ENCODE results near the gene PLCXD3. TPM values are rescaled to one million over a fixed set of nuclear protein-coding genes. Genes with fewer than 3 reads are reported as not detected.
"Not testable (repeated sequence)": the region's sequence is repeated elsewhere in the genome, so short reads cannot be mapped to it uniquely, and the experiment has no call there.

Gene PLCXD3
- polyA plus RNA-seq, 4 donors = 0.27 to 4.4 (median 1.1) TPM

DNA sequence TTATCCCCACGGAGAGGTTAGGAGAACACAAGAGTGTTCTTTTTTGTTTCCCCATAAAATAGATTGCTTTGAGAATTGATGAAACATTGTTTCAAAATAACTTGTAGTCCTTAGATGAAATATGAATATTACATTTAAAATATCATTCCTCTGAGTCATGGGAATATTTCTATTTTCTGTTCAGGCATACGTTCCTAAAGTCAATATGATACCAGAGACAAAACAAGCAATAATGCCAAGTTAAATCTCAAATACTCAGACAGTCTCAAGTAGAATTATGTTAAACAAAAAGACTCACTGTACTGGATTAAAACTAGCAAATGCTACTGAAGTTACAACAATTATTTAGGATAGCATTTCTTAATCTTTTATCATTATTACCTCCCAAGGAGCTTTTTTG is 185.3 kb downstream of the PLCXD3 start:
- Histone ChIP-seq H3K4me3 (ENCODE audit: low read depth in 1 of 3, low read length in 3 of 3) (no peak overlapping the region), H3K27me3 (ENCODE audit: control insufficient read depth in 3 of 3, insufficient read depth in 3 of 3, low read length in 3 of 3) (no peaks in the 10 kb centered on the region), H3K27ac (ENCODE audit: low read depth in 1 of 3, low read length in 2 of 3) (no peak overlapping the region), H3K36me3 (ENCODE audit: control insufficient read depth in 3 of 3, insufficient read depth in 2 of 3, low read depth in 1 of 3, low read length in 3 of 3) (no peaks in the 10 kb centered on the region), H3K9me3 (ENCODE audit: control insufficient read depth in 2 of 2, insufficient read depth in 1 of 2, low read depth in 1 of 2, low read length in 1 of 2) (no peaks in the 10 kb centered on the region), H3K4me1 (ENCODE audit: control insufficient read depth in 3 of 3, insufficient read depth in 2 of 3, low read depth in 1 of 3, low read length in 2 of 3) (no peaks in the 10 kb centered on the region)
- DNase-seq (no peak), FAIRE-seq (no peak)
- WGBS, 3 donors = 68 to 84% (median 68%) methylated on average over 2 of the region's 2 CpGs

DNA sequence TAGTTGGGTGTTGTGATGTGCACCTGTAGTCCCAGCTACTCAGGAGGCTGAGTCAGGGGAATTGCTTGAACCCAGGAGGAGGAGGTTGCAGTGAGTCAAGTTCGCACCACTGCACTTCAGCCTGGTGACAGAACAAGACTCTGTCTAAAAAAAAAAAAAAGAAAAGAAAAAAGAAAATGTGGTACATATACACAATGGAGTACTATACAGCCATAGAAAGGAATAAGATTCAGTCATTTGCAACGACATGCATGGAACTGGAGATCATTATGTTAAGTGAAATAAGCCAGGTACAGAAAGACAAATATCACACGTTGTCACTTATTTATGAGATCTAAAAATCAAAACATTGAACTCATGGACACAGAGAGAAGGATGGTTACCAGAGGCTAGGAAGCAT is 187.6 kb downstream of the PLCXD3 start:
- H3K9me3 ChIP-seq (ENCODE audit: control insufficient read depth in 2 of 2, insufficient read depth in 1 of 2, low read depth in 1 of 2, low read length in 1 of 2); H3K27me3 ChIP-seq (ENCODE audit: control insufficient read depth in 3 of 3, insufficient read depth in 3 of 3, low read length in 3 of 3); H3K4me3 ChIP-seq (ENCODE audit: low read depth in 1 of 3, low read length in 3 of 3); DNase-seq; FAIRE-seq; H3K4me1 ChIP-seq (ENCODE audit: control insufficient read depth in 3 of 3, insufficient read depth in 2 of 3, low read depth in 1 of 3, low read length in 2 of 3); H3K36me3 ChIP-seq (ENCODE audit: control insufficient read depth in 3 of 3, insufficient read depth in 2 of 3, low read depth in 1 of 3, low read length in 3 of 3); H3K27ac ChIP-seq (ENCODE audit: low read depth in 1 of 3, low read length in 2 of 3): not testable (repeated sequence)
- WGBS, 3 donors = 71 to 84% (median 75%) methylated on average over 3 of the region's 3 CpGs

DNA sequence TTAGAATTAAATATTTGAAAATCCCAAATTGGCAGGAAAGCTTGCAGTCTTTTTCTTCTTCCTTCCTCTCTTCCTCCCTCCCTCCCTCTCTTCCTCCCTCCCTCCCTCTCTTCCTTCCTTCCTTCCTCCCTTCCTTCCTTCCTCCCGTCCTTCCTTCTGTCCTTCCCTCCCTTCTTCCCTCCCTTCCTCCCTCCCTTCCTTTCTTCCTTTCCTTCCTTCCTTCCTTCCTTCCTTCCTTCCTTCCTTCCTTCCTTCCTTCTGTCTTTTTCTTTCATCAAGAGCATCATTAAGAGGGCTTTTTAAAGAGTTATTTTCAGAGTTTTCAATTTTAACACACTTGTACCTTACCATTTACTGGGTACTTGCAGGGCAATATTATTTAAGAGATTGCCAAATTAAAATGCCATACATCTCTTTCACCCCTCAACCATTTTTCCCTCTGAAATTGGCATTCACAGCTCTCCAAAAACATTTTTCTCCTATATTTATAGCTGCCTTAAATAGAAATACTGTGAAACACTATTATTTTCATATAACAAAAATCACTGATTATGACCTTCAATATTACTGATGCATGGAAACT is 197.8 kb downstream of the PLCXD3 start:
- Histone ChIP-seq H3K36me3 (ENCODE audit: control insufficient read depth in 3 of 3, insufficient read depth in 2 of 3, low read depth in 1 of 3, low read length in 3 of 3) (no peaks in the 10 kb centered on the region), H3K4me3 (ENCODE audit: low read depth in 1 of 3, low read length in 3 of 3) (no peak overlapping the region), H3K27me3 (ENCODE audit: control insufficient read depth in 3 of 3, insufficient read depth in 3 of 3, low read length in 3 of 3) (no peaks in the 10 kb centered on the region), H3K4me1 (ENCODE audit: control insufficient read depth in 3 of 3, insufficient read depth in 2 of 3, low read depth in 1 of 3, low read length in 2 of 3) (no peaks in the 10 kb centered on the region), H3K9me3 (ENCODE audit: control insufficient read depth in 2 of 2, insufficient read depth in 1 of 2, low read depth in 1 of 2, low read length in 1 of 2) (peaks cover 0 to 5% of the 10 kb centered on the region in 2 donors), H3K27ac (ENCODE audit: low read depth in 1 of 3, low read length in 2 of 3) (no peak overlapping the region)
- FAIRE-seq = no peak
- WGBS, 3 donors = 57 to 86% (median 67%) methylated on average over 1 of the region's 1 CpG
- no peak for DNase-seq

DNA sequence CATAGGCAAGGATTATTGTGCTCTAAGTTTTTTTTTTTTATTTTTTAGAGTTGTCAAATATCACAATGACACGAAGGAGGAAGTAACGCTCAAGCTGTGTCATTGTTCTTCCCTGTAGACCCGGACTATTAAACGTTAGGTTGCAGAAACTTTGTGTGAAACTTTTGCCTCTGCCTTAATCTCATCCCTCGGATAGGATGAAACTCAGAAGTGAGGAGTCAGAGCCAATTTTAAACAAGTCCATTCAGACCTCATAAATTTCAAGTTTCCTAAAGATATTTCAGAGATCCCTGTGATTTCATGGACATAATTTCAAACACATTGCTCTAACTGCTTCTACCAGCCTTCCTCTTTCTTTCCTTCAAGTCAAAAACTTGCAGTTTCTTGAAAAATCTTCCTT is 198.3 kb downstream of the PLCXD3 start:
- DNase-seq = no peak
- 79 to 84% (median 81%) methylated on average over 5 of the region's 5 CpGs for WGBS, 3 donors
- H3K4me3 ChIP-seq (ENCODE audit: low read depth in 1 of 3, low read length in 3 of 3) = no peak overlapping the region
- no peaks in the 10 kb centered on the region for H3K4me1 ChIP-seq (ENCODE audit: control insufficient read depth in 3 of 3, insufficient read depth in 2 of 3, low read depth in 1 of 3, low read length in 2 of 3)
- H3K9me3 ChIP-seq (ENCODE audit: control insufficient read depth in 2 of 2, insufficient read depth in 1 of 2, low read depth in 1 of 2, low read length in 1 of 2) = peaks cover 0 to 4% of the 10 kb centered on the region in 2 donors
- H3K36me3 ChIP-seq (ENCODE audit: control insufficient read depth in 3 of 3, insufficient read depth in 2 of 3, low read depth in 1 of 3, low read length in 3 of 3) = no peaks in the 10 kb centered on the region
- FAIRE-seq = no peak
- H3K27ac ChIP-seq (ENCODE audit: low read depth in 1 of 3, low read length in 2 of 3) = no peak overlapping the region
- H3K27me3 ChIP-seq (ENCODE audit: control insufficient read depth in 3 of 3, insufficient read depth in 3 of 3, low read length in 3 of 3) = no peaks in the 10 kb centered on the region

DNA sequence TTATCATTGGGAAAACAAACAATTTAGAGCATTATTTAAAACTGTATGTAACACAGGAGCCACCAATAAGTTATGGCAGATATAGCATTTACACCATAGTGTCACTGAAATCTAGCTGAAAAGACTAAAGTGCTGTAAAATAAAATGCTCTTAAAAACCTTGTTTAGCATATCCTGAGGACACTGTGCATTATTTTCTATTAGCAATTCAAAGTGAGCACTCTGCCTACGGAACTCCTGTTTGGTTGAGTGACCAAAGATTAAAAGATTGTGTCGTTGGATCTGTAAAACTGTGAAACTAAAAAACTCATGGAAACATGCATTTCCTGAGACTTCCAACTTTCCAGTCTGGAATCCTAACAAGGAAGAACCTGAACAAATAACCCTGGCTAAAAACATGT is 201.1 kb downstream of the PLCXD3 start:
- Histone ChIP-seq H3K27ac (ENCODE audit: low read depth in 1 of 3, low read length in 2 of 3) (no peak overlapping the region), H3K9me3 (ENCODE audit: control insufficient read depth in 2 of 2, insufficient read depth in 1 of 2, low read depth in 1 of 2, low read length in 1 of 2) (no peaks in the 10 kb centered on the region), H3K4me3 (ENCODE audit: low read depth in 1 of 3, low read length in 3 of 3) (no peak overlapping the region), H3K27me3 (ENCODE audit: control insufficient read depth in 3 of 3, insufficient read depth in 3 of 3, low read length in 3 of 3) (no peaks in the 10 kb centered on the region), H3K36me3 (ENCODE audit: control insufficient read depth in 3 of 3, insufficient read depth in 2 of 3, low read depth in 1 of 3, low read length in 3 of 3) (no peaks in the 10 kb centered on the region), H3K4me1 (ENCODE audit: control insufficient read depth in 3 of 3, insufficient read depth in 2 of 3, low read depth in 1 of 3, low read length in 2 of 3) (no peaks in the 10 kb centered on the region)
- FAIRE-seq = no peak
- WGBS, 3 donors = 72 to 87% (median 81%) methylated on average over 2 of the region's 2 CpGs
- no peak for DNase-seq

DNA sequence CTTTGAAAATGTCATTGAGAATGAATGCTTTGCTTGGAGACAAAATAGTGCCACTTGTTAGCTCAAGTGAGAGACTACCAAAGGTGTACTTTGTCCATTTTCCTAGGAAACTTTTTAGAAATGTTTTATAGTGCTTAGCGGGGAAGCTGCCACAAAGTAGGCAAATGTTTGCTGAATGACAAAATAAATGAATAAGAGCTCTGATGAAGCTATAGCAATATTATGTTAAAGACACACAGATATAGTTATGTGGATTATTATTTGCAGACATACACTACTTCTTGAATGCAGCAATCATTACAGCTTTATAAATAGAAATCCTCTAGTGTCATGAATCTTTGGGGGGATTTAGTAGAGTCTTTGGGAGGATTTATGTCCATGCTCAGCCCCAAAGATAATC is 204.4 kb downstream of the PLCXD3 start:
- no peaks in the 10 kb centered on the region for H3K27me3 ChIP-seq (ENCODE audit: control insufficient read depth in 3 of 3, insufficient read depth in 3 of 3, low read length in 3 of 3)
- no peaks in the 10 kb centered on the region for H3K9me3 ChIP-seq (ENCODE audit: control insufficient read depth in 2 of 2, insufficient read depth in 1 of 2, low read depth in 1 of 2, low read length in 1 of 2)
- DNase-seq = no peak
- WGBS, 3 donors = 88 to 90% (median 88%) methylated on average over 1 of the region's 1 CpG
- H3K36me3 ChIP-seq (ENCODE audit: control insufficient read depth in 3 of 3, insufficient read depth in 2 of 3, low read depth in 1 of 3, low read length in 3 of 3) = no peaks in the 10 kb centered on the region
- no peak overlapping the region for H3K27ac ChIP-seq (ENCODE audit: low read depth in 1 of 3, low read length in 2 of 3)
- H3K4me3 ChIP-seq (ENCODE audit: low read depth in 1 of 3, low read length in 3 of 3) = no peak overlapping the region
- H3K4me1 ChIP-seq (ENCODE audit: control insufficient read depth in 3 of 3, insufficient read depth in 2 of 3, low read depth in 1 of 3, low read length in 2 of 3) = no peaks in the 10 kb centered on the region
- FAIRE-seq = no peak

DNA sequence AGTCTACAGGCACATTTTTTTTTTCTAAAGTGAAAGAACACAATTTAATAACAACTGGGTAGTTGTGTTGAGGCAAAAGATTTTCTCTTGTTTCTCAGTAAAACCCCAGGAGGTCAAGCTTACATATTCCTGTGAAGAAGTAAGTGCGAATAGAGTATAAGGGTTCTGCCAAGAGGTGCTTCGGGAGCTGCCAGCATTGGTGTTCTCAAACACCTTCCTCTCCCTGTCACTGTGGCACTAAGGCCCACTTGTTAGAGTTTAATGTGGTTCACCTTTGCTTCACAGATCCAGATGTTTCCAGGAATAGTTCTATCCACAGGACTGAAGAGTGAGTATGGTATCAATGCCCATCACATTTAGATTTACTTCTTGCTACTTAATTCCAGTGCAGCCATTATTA is 205.3 kb downstream of the PLCXD3 start:
- Histone ChIP-seq H3K9me3 (ENCODE audit: control insufficient read depth in 2 of 2, insufficient read depth in 1 of 2, low read depth in 1 of 2, low read length in 1 of 2) (no peaks in the 10 kb centered on the region), H3K4me3 (ENCODE audit: low read depth in 1 of 3, low read length in 3 of 3) (no peak overlapping the region), H3K27me3 (ENCODE audit: control insufficient read depth in 3 of 3, insufficient read depth in 3 of 3, low read length in 3 of 3) (no peaks in the 10 kb centered on the region), H3K36me3 (ENCODE audit: control insufficient read depth in 3 of 3, insufficient read depth in 2 of 3, low read depth in 1 of 3, low read length in 3 of 3) (no peaks in the 10 kb centered on the region), H3K27ac (ENCODE audit: low read depth in 1 of 3, low read length in 2 of 3) (no peak overlapping the region), H3K4me1 (ENCODE audit: control insufficient read depth in 3 of 3, insufficient read depth in 2 of 3, low read depth in 1 of 3, low read length in 2 of 3) (no peaks in the 10 kb centered on the region)
- 67 to 94% (median 93%) methylated on average over 2 of the region's 2 CpGs for WGBS, 3 donors
- FAIRE-seq (no peak), DNase-seq (no peak)

DNA sequence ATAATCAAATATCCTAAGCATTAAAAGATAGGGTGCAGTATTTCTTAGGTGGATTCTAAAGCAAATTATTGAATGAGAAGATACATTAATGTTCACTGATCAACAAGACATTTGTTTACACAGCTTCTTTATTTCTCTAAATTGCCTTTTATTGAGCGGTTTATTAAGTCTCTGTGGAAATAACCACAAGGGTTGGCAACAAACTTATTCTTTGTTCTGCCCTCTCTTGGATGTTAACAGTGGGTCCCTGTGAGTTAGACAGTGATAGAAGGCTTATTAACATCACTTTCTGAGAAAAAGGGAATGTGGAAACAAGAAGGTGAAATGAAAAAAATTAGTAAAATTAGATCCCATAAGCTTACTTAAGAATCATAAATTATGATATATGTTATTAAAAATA is 214.3 kb downstream of the PLCXD3 start:
- 64 to 76% (median 71%) methylated on average over 1 of the region's 1 CpG for WGBS, 3 donors
- H3K36me3 ChIP-seq (ENCODE audit: control insufficient read depth in 3 of 3, insufficient read depth in 2 of 3, low read depth in 1 of 3, low read length in 3 of 3) = no peaks in the 10 kb centered on the region

DNA sequence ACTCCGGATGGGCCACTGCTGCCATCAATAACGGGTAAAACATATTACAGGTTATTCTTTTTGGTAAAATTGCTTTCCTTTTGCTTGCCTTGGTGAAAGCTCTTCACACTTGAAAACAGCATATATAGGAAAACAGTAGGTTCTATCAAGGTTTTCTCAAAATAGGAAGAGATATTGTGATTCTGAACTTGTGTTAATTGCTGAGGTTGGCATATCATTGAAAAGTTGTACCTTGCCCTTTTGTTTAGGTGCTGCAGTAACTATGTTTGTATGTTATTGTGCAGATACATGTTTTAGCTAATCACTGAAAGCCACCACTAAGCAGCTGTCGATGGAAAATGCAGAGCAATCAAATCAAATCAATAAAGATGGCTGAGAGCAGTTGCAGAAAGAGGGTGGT is 219.1 kb downstream of the PLCXD3 start:
- 53 to 78% (median 56%) methylated on average over 3 of the region's 3 CpGs for WGBS, 3 donors
- FAIRE-seq = no peak
- peaks cover 0 to 8% of the 10 kb centered on the region in 2 donors for H3K9me3 ChIP-seq (ENCODE audit: control insufficient read depth in 2 of 2, insufficient read depth in 1 of 2, low read depth in 1 of 2, low read length in 1 of 2)

More for the DNA sequence above, 214.3 kb downstream of the PLCXD3 start:
- Histone ChIP-seq H3K27ac (ENCODE audit: low read depth in 1 of 3, low read length in 2 of 3) (no peak overlapping the region), H3K4me3 (ENCODE audit: low read depth in 1 of 3, low read length in 3 of 3) (no peak overlapping the region), H3K4me1 (ENCODE audit: control insufficient read depth in 3 of 3, insufficient read depth in 2 of 3, low read depth in 1 of 3, low read length in 2 of 3) (peaks cover 0 to 5% (median 0%) of the 10 kb centered on the region in 3 donors), H3K9me3 (ENCODE audit: control insufficient read depth in 2 of 2, insufficient read depth in 1 of 2, low read depth in 1 of 2, low read length in 1 of 2) (peaks cover 0 to 2% of the 10 kb centered on the region in 2 donors), H3K27me3 (ENCODE audit: control insufficient read depth in 3 of 3, insufficient read depth in 3 of 3, low read length in 3 of 3) (no peaks in the 10 kb centered on the region)
- DNase-seq (no peak), FAIRE-seq (no peak)

More for the DNA sequence above, 219.1 kb downstream of the PLCXD3 start:
- H3K27ac ChIP-seq (ENCODE audit: low read depth in 1 of 3, low read length in 2 of 3) = no peak overlapping the region
- H3K27me3 ChIP-seq (ENCODE audit: control insufficient read depth in 3 of 3, insufficient read depth in 3 of 3, low read length in 3 of 3) = no peaks in the 10 kb centered on the region
- H3K4me3 ChIP-seq (ENCODE audit: low read depth in 1 of 3, low read length in 3 of 3) = no peak overlapping the region
- H3K4me1 ChIP-seq (ENCODE audit: control insufficient read depth in 3 of 3, insufficient read depth in 2 of 3, low read depth in 1 of 3, low read length in 2 of 3) = peaks cover 0 to 7% (median 0%) of the 10 kb centered on the region in 3 donors
- H3K36me3 ChIP-seq (ENCODE audit: control insufficient read depth in 3 of 3, insufficient read depth in 2 of 3, low read depth in 1 of 3, low read length in 3 of 3) = no peaks in the 10 kb centered on the region
- peak in 1 of 2 donors; percentile 20 for DNase-seq

Data from small intestine (tissue), 7 donors.